ENCODE results near the gene RBM28.

DNA sequence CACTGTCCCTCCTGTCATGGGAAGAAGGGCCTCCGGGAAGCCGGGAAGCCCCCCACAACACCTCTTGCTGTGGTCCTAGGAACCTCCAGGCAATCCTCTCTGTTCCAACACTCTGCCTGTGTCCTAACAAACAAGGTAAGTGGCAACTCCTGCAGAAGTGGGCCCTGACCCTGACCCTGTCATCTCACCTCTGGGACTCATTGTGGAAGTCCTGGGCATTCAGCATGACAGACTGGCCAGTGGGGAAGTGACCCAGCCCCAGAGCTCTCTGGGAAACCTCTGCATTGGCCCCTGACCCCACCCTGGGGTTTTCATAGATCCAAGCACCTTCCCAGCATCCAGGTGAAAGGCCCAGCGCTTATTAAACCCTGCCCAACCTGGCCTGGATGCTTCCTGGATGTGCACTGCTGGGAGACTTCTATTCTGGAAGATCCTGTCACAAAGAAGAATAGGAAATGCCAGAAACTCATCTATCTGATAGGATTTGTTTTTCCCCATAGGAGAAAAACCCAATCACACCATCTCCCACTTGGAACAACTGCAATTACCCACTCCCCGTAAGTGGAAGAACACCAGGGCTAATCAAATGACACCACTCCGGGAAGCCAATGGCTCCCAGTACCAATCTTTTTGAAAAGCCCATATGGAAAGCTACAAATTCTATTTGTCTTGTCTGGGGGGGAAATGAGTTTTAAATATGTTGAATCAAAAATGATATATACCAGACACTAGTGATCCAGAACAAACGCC lies 78.4 kb downstream of the RBM28 start:
- TF ChIP-seq RAD21 (IDR thresholded peaks at IDR 0.05; ENCODE audit: low read depth) (no peak), FOXM1 (IDR thresholded peaks at IDR 0.05; ENCODE audit: borderline replicate concordance, low read depth) (no peak), NFIC (IDR thresholded peaks at IDR 0.05) (no peak), TAF1 (IDR thresholded peaks at IDR 0.05; ENCODE audit: low read depth) (no peak), TCF12 (IDR thresholded peaks at IDR 0.05; ENCODE audit: low read depth) (no peak), CREB1 (IDR thresholded peaks at IDR 0.05; ENCODE audit: low read depth) (no peak), ZBTB7A (IDR thresholded peaks at IDR 0.05; ENCODE audit: low read depth) (no peak), CEBPB (IDR thresholded peaks at IDR 0.05) (no peak), YY1 (IDR thresholded peaks at IDR 0.05; ENCODE audit: low read depth) (no peak), EGR1 (IDR thresholded peaks at IDR 0.05) (no peak)
- TF ChIP-seq, protein P1, sequence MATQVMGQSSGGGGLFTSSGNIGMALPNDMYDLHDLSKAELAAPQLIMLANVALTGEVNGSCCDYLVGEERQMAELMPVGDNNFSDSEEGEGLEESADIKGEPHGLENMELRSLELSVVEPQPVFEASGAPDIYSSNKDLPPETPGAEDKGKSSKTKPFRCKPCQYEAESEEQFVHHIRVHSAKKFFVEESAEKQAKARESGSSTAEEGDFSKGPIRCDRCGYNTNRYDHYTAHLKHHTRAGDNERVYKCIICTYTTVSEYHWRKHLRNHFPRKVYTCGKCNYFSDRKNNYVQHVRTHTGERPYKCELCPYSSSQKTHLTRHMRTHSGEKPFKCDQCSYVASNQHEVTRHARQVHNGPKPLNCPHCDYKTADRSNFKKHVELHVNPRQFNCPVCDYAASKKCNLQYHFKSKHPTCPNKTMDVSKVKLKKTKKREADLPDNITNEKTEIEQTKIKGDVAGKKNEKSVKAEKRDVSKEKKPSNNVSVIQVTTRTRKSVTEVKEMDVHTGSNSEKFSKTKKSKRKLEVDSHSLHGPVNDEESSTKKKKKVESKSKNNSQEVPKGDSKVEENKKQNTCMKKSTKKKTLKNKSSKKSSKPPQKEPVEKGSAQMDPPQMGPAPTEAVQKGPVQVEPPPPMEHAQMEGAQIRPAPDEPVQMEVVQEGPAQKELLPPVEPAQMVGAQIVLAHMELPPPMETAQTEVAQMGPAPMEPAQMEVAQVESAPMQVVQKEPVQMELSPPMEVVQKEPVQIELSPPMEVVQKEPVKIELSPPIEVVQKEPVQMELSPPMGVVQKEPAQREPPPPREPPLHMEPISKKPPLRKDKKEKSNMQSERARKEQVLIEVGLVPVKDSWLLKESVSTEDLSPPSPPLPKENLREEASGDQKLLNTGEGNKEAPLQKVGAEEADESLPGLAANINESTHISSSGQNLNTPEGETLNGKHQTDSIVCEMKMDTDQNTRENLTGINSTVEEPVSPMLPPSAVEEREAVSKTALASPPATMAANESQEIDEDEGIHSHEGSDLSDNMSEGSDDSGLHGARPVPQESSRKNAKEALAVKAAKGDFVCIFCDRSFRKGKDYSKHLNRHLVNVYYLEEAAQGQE (IDR thresholded peaks at IDR 0.05; ENCODE audit: low read depth): no peak
- TF ChIP-seq, protein P2, sequence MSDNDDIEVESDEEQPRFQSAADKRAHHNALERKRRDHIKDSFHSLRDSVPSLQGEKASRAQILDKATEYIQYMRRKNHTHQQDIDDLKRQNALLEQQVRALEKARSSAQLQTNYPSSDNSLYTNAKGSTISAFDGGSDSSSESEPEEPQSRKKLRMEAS (IDR thresholded peaks at IDR 0.05): no peak
- TF ChIP-seq, protein P3, sequence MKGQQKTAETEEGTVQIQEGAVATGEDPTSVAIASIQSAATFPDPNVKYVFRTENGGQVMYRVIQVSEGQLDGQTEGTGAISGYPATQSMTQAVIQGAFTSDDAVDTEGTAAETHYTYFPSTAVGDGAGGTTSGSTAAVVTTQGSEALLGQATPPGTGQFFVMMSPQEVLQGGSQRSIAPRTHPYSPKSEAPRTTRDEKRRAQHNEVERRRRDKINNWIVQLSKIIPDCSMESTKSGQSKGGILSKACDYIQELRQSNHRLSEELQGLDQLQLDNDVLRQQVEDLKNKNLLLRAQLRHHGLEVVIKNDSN (IDR thresholded peaks at IDR 0.05): no peak
